Cardiac septum (tissue), 1 donor: Measurements from ENCODE around the gene ASRGL1. TPM values are rescaled to one million over a fixed set of nuclear protein-coding genes. Genes with fewer than 3 reads are reported as not detected.
"Not testable (repeated sequence)": the region's sequence is repeated elsewhere in the genome, so short reads cannot be mapped to it uniquely, and the experiment has no call there.

Experiments
- DNase-seq: peaks from one replicate; pipeline ENCODE4 v3.0.0-alpha.2; 2020; ENCODE audit warnings: low spot score
- intact Hi-C: fragments of 100-400 bp; cut with DNase I; formaldehyde crosslinking; loops from one replicate; pipeline ENCODE4 v1.14.0; 2022
- total RNA-seq: library from RNA; stranded (reverse); fragmentation: NEBNext Ultra II Directional; extraction: Animal tissue kit (Norgen Biotek cat#: 25700); gene quantifications from one replicate; pipeline ENCODE4 v1.2.1, GENCODE V29; 2021
- donor health status: DM: no; HTN: no; CAD: no.

ASRGL1 gene
- total RNA-seq, 1 donor from 2014 or later = 9.2 TPM

DNA sequence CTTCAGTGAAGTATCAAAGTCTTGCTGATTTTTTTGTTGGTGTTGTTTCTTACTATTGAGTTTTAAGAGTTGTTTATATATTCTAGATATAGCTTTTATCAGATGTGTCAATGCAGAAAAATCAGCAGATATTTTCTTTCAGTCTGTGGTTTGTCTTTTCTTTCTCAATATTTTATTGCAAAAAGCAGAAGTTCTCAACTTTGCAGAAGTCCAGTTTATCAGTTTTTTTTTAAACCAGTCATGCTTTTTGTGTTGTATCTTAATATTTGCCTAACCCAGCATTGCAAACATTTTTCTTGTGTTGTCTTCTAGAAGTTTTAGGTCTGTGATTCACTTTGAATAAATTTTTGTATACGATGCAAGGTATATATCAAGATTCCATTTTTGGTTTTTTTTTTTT, 7.0 kb downstream of the ASRGL1 start:
- intact Hi-C loops = no loop called here
- DNase-seq = no peak

DNA sequence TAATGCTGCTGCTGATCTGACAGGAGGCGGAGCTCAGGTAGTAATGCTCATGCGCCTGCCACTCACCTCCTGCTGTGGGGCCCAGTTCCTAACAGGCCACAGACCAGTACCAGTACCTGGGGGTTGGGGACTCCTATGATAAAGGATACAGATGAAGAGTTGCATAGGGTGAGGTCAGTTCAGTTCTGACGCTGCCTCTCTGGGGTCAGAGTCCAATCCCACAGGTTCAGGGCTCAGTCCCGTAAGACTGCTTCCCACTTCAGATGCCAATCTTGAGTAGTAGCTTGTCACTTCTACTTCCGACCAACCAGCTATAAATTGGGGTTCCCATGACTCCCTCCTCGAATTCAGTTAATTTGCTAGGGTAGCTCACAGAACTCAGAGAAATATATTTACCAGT, 8.6 kb downstream of the ASRGL1 start:
- intact Hi-C loops = no loop called here
- no peak for DNase-seq

DNA sequence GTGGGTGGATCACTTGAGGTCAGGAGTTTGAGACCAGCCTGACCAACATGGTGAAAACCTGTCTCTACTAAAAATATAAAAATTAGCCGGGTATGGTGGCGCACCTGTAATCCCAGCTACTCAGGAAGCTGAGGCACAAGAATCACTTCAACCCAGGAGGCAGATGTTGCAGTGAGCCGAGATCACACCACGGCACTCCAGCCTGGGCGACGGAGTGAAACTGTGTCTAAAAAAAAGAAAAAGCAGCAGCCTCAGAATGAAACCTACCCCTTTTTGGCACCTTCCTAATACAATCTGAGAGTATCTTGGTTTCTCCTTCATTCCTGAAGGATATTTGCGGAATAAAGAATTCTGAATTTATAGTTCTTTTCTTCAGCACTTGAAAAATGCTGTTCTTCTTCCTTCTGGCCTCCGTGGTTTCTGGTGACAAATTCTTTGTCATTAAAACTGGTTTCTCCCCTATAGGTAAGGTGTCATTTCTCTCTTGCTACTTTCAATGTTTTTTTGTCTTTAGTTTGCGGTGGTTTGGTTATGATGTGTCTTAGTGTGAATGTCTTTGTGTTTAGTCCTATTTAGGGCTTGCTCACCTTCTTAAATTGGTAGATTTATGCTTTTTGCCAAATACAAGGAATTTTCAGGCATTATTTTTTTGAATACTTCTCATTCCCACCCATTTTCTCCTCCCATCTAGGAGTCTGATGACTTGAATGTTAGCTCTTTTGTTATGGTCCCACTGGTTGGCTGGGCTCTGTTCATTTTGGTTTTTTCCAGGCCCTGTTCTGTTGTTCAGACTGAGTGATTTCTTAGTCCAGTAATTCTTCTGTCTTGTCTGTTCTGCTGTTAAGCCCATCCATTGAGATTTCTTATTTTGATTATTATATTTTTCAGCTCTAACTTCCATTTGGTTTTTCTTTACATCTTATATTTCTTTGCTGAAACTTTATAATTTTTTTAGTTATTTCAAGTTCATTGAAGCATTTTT, 15.4 kb downstream of the ASRGL1 start:
- intact Hi-C loops = no loop called here
- DNase-seq = no peak

DNA sequence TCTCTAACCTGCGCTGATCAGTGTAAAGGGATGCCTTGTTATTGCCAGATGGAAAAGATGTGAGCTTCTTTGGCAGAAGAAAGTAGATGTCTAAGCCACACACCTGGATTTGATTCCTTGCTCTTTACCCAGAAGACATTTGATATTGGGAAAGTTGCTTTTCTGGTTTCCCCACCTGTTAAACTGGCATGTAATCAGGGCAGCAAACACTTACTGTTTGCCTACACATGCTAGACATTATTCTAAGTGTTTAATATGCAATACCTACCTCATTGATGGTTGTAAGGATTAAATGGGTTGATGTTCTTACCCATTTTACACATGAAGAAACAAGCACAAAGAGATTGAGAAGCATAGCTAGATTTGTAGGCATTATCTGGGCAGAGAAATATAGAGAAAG, 16.6 kb downstream of the ASRGL1 start:
- intact Hi-C loops = no loop called here
- no peak for DNase-seq

DNA sequence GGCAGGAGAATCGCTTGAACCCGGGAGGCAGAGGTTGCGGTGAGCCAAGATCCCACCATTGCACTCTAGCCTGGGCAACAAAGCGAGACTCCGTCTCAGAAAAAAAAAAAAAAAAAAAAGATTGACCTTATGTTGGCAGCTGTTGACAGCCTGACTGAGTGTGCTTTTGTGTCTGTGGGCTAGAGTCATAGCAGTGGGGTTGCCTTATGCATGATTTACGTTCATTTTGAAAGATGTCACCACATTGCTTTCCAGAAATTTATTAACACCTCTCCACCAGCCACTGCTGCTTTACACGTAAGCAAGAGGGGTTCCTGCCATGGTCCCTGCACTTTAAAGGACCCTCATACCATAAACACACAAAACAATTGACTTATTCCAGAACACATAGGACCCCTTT, 21.0 kb downstream of the ASRGL1 start:
- no peak for DNase-seq
- intact Hi-C loops = no loop called here

DNA sequence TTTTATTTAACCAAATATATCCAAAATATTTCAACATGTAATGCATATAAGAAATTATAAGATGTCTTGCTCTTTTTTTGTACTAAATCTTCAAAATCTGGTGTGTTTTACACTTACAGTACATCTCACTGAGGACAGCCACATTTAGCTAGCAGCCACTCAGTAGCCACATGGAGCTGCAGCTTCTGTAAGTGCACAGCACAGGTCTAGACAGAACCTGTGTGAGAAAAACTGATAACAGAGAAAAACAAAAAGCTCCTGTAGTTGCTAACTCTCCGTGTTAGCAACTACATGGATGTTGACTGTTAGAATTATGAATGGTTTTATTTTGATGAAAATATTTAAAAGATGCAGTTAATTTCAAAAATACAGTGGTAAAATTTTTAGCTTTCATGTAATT, 22.2 kb downstream of the ASRGL1 start:
- DNase-seq = no peak
- intact Hi-C loops = no loop called here

DNA sequence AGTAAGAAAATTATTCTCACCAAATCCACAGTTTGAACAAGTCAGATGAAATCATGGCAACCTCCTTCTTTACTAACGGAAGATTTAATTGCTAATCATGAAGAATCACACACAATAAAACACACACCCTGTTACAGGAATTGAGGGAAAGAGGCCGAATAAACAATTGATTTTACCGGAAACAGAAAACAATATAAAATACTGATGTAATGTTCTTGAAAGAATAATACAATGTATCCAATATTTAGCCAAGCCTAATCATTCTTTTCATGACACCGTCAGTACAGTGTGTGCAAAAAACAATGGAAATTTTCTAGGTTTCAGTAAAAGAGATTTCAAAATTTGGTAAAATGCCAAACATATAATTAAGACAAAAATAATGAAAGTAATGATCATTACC, 23.4 kb downstream of the ASRGL1 start:
- intact Hi-C loops = no loop called here

DNA sequence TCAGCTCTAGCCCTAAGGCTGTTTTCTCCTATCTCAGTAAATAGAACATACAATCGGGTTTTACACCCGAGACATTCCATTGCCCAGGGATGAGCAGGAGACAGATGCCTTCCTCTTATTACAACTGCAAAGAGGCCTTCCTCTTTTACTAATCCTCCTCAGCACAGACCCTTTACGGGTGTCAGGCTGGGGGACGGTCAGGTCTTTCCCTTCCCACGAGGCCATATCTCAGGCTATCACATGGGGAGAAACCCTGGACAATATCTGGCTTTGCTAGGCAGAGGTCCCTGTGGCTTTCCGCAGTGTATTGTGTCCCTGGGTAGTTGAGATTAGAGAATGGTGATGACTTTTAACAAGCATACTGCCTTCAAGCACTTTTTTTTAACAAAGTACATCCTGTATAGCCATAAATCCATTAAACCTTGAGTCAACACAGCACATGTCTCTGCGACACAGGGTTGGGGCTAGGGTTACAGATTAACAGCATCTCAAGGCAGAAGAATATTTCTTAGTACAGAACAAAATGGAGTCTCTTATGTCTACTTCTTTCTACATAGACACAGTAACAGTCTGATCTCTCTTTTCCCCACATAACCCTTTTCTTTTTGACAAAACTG, 31.7 kb downstream of the ASRGL1 start:
- intact Hi-C loops, DNase-seq: not testable (repeated sequence)

More for the DNA sequence above, 23.4 kb downstream of the ASRGL1 start:
- no peak for DNase-seq

DNA sequence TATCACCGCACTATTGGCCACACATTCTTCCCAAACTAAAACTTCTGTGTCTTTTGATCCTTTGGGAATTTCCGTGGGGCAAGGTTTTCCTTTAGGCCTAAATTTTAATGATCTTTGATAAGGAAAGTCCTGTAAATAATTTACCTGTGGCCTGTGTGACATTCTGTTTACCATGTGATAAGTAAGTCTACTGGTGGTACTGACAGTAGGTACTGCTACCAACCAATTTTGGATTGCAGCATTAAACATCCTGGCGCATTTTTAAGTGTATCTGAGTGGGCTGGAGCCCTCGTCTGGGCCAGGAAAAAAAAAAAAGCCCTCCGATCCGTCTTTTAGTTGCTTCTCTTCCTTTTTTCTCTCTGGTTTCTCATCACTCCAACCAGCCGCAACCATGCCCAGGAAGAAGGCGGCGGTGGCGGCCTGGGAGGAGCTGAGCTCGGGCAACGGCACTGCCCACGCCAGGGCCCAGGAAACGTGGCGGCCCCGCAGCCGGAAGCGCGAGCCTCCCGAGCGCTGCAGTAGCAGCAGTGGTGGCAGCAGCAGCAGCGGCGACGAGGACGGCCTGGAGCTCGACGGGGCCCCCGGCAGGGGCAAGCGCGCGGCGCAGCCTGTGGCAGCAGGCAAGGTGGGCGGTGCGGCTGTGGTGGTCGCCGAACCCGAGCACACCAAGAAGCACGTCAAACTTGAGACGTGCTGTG, 33.6 kb downstream of the ASRGL1 start:
- DNase-seq = no peak

DNA sequence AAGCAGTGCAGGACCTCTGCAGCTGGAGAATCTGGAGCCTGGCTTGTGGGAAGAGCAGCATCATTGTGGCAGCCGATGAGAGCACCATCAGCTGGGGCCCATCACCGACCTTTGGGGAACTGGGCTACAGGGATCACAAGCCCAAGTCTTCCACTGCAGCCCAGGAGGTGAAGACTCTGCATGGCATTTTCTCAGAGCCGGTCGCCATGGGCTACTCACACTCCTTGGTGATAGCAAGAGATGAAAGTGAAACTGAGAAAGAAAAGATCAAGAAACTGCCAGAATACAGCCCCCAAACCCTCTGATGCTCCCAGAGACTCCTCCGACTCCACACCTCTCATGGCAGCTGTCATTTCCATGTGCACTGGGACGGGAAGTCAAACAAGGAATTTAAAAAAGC, 35.6 kb downstream of the ASRGL1 start:
- no peak for DNase-seq
- intact Hi-C loops = no loop called here

More for the DNA sequence above, 33.6 kb downstream of the ASRGL1 start:
- intact Hi-C loops = no loop called here

DNA sequence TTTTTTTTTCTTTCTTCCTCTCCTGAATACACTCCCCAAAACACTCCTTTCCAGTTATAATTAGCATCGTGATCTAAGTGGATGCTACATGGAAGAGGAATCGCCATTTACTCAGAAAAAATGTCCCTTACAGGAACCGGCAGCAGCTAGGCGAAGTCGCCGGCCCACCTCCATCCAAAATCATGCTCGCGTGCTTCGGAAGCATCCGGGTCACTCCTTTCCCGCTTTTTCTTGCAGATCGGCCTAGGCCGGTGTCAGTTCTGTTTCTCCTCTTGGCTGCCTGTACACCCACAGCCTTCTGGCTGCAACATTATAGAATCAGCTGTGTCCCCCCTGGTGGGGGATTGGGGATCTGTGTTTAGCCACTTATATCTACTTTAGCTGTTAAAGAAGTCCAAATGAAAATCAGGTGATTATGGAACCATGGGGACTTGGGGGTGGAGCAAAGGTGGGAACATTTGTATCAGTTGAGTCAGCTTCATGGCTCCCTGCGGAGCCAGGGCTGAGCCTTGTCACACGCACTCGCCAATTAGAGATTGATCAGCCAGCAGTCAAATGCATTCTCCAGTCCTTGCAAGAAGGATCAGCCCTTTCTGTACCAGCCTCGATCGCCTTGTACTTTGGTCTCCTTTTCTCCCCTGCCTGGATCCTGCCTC, 36.3 kb downstream of the ASRGL1 start:
- intact Hi-C loops = no loop called here
- no peak for DNase-seq

DNA sequence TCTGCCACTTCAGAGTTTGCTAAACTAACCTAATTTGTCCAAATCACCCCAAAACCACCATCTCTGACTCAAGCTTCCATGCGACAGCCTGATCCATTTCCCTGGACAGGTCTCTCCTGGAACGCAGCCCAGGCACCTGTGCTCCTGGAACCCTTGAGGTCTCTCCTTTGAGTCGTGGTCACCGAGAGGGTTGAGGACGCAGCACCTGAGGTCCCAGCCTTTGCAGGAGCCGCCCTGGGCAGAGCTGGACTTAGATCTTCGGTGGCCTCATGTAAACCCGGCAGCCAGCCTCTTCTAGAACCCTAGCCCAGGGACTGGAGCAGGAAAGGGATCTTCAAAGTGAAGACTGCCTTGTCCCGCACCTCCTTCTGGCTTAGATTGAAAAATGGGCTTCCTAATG, 37.6 kb downstream of the ASRGL1 start:
- intact Hi-C loops = loop anchor here (5.0 kb wide), 1 partner anchor 38 kb away; the partner anchor contains the start of gene ASRGL1
- no peak for DNase-seq

DNA sequence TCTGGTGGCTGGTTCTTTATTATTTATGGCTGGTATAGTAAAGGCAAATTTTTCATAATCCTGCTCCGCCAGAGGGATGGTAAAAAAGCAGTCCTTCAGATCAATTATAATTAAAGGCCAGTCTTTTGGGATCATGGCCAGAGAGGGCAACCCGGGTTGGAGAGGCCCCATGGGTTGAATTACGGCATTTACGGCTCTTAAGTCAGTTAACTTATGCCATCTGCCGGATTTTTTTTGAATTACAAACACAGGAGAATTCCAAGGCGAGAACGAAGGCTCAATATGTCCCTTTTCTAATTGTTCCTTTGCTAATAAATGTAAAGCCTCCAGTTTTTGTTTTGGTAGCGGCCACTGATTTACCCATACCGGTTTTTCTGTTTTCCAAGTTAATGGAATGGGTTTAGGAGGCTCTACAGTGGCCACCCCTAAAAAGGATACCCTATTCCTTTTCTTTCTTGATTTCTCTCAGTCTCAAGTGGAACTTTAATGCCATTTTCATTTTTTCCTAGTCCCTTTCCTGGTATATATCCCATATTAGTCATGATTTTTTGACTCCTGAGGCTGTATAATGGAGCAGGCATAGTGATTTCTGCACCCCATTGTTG, 41.3 kb downstream of the ASRGL1 start:
- DNase-seq = not testable (repeated sequence)
- intact Hi-C loops = loop anchor here (5.0 kb wide), 1 partner anchor 41 kb away; the partner anchor contains the start of gene ASRGL1

DNA sequence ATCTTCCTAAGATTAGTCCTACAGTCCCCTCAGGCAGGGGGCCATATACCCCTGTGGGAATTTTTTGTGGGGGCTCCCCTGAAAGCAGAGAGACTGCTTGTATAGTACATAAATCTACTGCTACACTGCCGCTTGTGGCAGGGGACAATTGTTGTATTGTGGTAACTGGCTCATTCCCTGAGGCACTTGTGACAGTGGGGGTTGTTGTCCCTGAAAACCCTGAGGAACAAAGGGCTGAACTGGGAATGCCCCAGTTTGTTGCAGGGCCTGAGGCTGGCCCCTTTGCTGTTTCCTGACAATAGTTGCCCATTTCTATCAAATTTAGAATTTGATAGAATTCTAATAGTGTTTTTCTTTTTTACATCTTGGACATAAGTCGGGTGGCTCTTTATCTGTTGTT, 42.3 kb downstream of the ASRGL1 start:
- intact Hi-C loops = loop anchor here (5.0 kb wide), 1 partner anchor 42 kb away; the partner anchor contains the start of gene ASRGL1
- not testable (repeated sequence) for DNase-seq

DNA sequence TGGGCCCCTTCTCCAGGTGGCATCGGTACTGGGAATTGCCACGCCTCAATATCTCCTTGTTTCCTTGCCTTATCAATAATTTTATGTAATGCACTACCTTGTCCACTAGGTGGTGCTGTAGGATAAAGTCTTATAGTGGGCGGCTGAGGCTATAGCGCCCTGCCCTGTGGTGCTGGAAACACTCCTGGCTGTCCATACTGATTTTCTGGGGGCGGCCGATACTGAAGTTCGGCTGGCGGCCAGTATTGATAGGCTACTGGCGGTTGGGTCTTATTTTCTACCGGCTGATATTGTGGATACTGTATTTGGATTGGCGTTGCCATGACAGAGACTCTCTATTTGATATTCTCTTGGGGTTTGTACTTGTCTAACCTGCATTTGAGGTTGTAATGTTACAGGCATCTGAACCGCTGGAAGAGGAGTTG, 43.6 kb downstream of the ASRGL1 start:
- intact Hi-C loops, DNase-seq: not testable (repeated sequence)

DNA sequence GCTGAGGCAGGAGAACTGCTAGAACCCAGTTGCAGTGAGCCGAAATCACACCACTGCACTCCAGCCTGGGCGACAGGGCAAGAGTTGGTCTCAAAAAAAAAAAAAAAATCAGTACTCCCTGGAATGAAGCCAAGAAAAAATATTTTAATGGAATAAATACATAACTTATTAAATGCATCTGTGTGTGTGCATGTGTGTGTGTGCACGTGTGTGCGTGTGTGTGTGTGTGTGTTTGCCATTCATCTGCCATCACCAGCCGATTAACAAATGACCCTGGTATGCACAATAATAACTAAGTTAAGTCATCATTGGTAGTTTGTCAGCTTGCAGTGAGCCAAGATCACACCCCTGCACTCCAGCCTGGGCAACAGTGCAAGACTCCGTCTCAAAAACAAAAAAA, 46.6 kb downstream of the ASRGL1 start:
- intact Hi-C loops = no loop called here

DNA sequence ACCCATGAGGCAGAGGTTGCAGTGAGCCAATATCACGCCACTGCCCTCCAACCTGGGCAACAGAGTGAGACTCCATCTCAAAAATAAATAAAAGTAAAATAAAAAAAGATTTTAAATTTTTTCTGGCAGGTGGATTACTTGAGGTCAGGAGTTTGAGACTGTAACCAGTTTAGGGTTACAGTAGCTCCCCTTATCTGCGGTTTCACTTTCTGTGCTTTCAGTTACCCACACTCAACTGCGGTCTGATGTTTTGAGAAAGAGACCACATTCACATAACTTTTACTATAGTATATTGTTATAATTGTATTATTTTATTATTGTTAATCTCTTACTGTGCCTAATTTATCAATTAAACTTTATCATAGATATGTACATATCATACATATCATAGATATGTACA, 48.8 kb downstream of the ASRGL1 start:
- intact Hi-C loops, DNase-seq: not testable (repeated sequence)

More for the DNA sequence above, 46.6 kb downstream of the ASRGL1 start:
- DNase-seq = no peak

DNA sequence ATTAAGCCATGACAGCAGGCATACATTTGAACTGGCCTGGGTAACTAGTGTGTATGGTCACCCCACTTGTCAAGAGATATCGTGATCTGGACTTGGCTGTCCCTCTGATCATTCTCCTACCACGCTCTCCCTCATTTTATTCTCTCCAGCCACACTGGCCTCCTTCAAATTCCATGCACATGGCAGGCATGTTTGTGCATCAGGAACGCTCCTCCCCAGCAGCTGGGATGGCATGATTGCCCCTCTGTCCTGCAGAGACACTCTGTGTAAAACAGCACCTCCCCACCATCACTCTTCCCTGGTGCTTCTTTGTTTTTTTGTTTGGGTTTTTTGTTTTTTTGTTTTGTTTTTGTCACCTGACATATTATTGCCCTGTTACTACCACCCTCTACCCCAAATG, 50.1 kb downstream of the ASRGL1 start:
- intact Hi-C loops = no loop called here
- DNase-seq = no peak

DNA sequence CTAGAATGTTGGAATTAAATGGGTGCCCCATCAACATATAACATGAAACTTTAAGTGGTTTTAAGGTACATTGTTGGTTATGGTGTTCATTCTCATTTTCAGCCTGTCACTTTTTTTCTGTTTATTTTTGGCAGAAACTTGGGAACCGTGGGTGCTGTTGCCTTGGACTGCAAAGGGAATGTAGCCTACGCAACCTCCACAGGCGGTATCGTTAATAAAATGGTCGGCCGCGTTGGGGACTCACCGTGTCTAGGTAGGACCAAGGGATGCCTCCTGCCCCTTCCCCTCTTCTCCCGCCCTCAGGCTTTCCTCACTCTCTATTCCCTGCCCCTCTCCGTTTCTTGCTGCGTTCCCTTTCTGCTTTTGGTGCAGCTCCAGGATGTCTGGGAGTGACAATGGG, 51.8 kb downstream of the ASRGL1 start:
- DNase-seq = no peak
- intact Hi-C loops = no loop called here
